ENCODE measurements around the gene MRPS2.

DNA sequence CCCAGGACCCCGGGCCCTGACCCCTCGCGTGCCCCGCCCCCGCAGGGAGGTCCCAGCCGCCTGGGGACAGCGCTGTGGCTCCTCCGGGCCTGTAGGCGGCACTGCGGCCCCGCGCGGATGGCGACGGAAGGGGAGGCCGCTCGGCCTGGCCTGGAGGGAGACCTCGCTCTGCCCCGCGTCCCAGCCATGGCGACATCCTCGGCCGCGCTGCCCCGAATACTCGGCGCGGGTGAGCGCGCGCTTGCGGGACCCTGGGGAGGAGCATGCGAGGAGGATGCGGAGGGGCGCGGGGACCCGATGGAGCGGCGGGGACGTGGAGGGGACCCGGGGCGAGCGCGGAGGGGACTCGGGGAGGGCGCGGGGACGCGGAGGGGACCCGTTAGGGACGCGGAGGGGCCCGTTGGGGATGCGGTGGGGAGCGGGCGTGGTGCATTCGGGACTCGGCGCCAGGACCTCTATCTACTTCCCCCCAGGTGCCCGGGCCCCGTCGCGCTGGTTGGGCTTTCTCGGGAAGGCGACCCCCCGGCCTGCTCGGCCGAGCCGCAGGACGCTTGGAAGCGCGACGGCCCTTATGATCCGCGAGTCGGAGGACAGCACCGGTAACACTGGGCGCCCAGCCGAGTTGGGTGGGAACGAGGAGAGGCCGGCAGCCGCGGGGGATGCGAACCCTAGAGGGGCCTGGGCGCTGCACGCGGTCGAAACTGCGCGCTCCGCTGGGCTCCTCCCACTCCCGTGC is at the start of gene MRPS2:
- TF ChIP-seq, protein P1, sequence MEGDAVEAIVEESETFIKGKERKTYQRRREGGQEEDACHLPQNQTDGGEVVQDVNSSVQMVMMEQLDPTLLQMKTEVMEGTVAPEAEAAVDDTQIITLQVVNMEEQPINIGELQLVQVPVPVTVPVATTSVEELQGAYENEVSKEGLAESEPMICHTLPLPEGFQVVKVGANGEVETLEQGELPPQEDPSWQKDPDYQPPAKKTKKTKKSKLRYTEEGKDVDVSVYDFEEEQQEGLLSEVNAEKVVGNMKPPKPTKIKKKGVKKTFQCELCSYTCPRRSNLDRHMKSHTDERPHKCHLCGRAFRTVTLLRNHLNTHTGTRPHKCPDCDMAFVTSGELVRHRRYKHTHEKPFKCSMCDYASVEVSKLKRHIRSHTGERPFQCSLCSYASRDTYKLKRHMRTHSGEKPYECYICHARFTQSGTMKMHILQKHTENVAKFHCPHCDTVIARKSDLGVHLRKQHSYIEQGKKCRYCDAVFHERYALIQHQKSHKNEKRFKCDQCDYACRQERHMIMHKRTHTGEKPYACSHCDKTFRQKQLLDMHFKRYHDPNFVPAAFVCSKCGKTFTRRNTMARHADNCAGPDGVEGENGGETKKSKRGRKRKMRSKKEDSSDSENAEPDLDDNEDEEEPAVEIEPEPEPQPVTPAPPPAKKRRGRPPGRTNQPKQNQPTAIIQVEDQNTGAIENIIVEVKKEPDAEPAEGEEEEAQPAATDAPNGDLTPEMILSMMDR (IDR thresholded peaks at IDR 0.05), result peak; percentile 82 to 90 (median 83)
- TF ChIP-seq POLR2A (IDR thresholded peaks at IDR 0.05), result no peak
